Gastroesophageal sphincter (tissue), 3 donors: ENCODE data around the gene GALNT18.

Experiments used
- CTCF ChIP-seq, 4 experiments: fragments of 200-600 bp in 2 of 4; fragments of 450-650 bp in 2 of 4; sonication (generic) in 1 of 4; IDR thresholded peaks; one replicate each; pipeline ENCODE4 v1.5.1; 2017 to 2019; ENCODE audit warnings: antibody characterized with exemption in 4 of 4, mild to moderate bottlenecking in 2 of 4, moderate library complexity in 2 of 4
- EP300 ChIP-seq: sonication (generic); formaldehyde crosslinking; IDR thresholded peaks from one replicate; pipeline ENCODE4 v1.6.1; 2017; ENCODE audit warnings: antibody characterized with exemption, mild to moderate bottlenecking
- POLR2A ChIP-seq, 2 donors: fragments of 450-650 bp; IDR thresholded peaks; one replicate each; pipeline ENCODE4 v1.6.1; 2017; ENCODE audit warnings: antibody characterized with exemption in 2 of 2, mild to moderate bottlenecking in 2 of 2, moderate library complexity in 1 of 2
- POLR2AphosphoS5 ChIP-seq: sonication (generic); formaldehyde crosslinking; IDR thresholded peaks from one replicate; pipeline ENCODE4 v1.6.1; 2017; ENCODE audit warnings: antibody characterized with exemption

DNA sequence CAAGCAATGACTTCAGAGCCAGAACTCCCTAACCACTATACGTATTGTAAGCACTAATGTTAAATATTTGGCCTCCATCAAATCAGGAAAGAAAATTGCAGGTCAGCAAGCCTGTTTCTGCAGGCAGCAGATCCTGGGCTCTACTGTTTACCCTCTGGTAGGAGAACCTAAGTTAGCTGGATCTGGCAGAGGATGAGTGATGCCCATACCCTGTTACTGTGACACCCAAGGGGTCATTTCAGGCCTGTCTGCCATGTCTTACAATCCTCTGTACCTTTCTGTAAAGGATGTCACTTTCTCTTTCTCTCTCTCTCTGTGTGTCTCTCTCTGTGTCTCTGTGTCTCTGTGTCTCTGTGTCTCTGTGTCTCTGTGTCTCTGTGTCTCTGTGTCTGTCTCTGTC, 375.6 kb downstream of the GALNT18 start:
- TF ChIP-seq EP300 (no peak), POLR2AphosphoS5 (no peak), CTCF (IDR thresholded peaks at IDR 0.05) (no peak), POLR2A (IDR thresholded peaks at IDR 0.05) (no peak)
